NCI-H774 (cell line): ENCODE results near the gene PPP5C.
"Not testable (repeated sequence)": the region's sequence is repeated elsewhere in the genome, so short reads cannot be mapped to it uniquely, and the experiment has no call there.

ENCODE experiments used
- DNase-seq: peaks from one replicate; lab custom pipeline; 2025; lab: John Stamatoyannopoulos, UW

PPP5C gene, protein sequence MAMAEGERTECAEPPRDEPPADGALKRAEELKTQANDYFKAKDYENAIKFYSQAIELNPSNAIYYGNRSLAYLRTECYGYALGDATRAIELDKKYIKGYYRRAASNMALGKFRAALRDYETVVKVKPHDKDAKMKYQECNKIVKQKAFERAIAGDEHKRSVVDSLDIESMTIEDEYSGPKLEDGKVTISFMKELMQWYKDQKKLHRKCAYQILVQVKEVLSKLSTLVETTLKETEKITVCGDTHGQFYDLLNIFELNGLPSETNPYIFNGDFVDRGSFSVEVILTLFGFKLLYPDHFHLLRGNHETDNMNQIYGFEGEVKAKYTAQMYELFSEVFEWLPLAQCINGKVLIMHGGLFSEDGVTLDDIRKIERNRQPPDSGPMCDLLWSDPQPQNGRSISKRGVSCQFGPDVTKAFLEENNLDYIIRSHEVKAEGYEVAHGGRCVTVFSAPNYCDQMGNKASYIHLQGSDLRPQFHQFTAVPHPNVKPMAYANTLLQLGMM

DNA sequence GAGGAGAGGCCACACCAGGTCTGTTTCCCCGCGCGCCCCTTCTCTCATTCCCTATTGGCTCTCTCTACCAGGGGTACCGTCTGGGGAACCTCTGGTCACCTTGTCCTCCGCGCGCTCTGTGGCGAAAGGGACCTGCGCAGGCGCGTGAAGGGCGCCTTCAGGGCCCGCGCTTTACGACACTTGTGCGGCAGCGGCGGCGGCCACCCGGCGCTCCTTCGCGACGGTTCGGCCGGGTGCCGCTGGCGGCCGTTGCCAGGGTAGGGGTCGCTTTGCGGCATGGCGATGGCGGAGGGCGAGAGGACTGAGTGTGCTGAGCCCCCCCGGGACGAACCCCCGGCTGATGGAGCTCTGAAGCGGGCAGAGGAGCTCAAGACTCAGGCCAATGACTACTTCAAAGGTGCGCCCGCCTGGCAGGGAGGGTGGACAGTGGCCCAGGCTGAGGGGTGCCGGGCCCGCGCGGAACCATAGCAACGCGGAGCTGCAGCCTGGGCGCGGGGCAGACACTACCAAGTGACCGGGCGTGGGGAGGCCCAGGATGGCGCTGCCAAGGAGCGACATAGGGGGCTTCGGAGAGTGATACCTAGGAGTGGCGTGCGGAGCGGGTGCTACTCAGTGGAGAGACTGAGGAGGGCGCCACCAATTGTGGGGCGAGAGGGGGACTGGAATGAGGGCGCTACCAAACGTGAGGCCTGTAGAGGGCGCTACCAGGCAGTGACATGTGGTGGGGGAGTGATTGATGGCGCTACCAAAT, at the start of gene PPP5C:
Gene PPP5C, plus strand, starts transcription at position 267 of the 751 bp plus-strand sequence. Its CDS starts 10 bp downstream, at position 277.
- peak; percentile 97 for DNase-seq

DNA sequence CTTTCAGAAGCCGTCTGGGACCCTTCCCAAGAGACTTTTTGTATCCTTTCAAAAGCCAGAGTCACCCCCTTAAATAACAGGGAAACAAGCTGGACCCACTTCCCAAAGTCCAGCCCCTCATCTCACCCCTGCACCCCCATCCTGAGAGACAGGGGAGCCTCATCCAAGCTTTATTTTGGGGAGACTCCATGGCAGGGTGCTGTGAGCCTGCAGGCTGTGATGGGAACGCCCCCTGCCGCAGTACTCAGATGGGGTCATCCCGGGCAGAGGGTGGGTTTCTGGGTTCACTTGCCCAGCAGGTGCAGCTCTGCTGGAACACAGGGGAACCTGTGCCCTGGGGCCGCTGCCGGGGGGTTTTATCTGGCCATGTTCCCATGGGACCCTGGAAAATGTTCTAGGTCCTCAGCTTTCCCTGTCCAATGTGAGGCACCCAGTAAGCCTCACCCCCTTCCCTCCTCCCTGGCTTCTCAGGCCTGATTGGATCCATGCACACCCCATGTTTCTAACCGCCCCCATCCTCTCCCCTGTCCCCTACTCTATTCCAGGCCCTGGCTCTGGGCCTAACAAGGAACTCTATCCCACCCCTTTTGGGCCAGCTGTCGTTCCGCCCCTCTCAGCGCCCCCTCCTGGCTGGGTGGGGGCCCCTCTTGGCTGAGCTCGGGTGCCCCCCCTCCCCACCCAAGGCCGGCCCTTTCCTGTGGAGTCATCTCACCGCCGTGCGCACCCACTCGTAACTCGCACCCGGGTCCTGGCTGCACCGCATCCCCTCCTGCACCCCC, 49.0 kb upstream of the PPP5C start:
- no peak for DNase-seq

DNA sequence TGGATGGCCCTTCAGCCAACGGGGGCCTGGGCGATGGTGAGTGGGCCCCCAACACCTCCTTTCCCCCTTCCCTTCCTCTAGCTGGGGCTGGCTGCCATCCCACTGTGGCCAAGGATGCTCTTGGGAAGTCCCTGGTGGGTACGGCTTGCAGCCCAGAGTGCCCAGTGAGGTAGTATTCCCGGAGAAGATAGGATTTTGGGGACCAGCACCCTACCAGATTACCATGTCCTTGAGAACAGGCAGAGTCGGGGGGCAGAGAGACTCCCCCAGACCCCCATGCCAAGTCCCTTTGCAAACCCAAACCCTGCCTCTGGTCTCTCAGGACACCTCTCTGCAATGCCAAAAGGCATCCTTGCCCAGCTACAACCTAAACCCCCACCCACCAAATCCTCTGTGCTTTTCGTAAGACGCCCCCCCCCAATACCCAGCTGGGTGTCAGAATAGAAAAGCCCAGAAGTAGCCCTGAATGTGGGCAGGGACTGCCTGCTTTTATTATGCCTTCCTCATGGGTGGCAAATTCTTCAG, 48.3 kb upstream of the PPP5C start:
- no peak for DNase-seq

DNA sequence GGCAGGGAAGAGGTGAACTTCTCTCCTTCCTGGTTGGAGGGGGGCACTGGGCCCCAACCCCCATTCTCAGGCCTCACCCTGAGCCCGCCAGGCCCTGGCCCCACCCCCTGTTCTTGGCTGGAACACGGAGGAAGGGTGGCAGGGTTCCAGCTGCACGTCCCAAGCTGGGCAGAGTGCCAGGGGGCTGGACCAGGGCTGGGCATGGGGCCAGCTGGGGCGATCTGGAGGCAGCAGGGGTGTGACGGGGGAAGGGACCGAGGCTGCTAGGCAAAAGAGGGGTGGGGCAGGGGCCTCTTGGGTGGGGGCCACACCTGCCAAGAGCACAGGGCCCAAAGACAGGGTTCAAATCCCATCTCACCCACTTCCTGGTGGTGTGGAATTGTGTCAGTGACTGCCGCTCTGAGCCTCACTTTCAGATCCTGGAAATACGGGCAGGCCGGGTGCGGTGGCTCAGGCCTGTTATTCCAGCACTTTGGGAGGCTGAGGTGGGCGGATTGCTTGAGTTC, 47.8 kb upstream of the PPP5C start:
- peak; percentile 88 for DNase-seq

DNA sequence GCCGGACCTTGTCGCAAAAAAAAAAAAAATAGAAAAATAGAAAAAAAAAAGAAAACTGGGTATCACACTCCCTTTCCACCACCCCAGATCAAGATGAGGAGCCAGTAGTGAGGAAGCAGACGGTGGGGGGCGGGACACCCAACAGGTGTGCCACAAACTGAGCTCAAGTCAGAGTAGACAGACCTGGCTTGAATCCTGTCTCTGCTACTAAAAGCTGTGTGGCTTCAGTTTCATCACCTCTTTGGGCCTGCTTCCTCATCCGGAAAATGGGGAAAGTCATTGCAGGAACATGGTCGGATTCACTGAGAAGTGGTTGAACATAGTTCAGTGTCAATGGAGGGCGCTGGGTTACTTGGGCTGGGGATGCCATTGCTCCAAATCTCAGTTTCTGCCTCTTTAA, 47.2 kb upstream of the PPP5C start:
- no peak for DNase-seq

DNA sequence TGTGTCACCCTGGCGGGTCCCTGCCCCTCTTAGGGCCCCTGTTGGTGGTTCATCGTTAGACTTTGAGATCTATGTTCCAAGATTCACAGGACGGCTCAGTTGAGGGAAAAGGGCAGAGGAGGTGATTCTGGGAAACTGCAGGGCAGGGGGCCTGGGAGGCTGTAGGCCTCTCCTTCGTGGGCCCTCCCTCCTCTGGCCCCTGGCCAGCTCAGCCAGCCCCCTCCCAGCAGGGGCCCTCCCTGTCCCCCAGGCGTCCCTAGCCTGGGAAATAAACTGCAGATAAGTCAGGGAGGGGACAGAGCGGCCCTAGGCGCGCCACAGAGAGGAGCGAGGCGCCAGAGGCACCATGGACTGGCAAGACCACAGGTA, 43.6 kb upstream of the PPP5C start:
- DNase-seq: no peak

DNA sequence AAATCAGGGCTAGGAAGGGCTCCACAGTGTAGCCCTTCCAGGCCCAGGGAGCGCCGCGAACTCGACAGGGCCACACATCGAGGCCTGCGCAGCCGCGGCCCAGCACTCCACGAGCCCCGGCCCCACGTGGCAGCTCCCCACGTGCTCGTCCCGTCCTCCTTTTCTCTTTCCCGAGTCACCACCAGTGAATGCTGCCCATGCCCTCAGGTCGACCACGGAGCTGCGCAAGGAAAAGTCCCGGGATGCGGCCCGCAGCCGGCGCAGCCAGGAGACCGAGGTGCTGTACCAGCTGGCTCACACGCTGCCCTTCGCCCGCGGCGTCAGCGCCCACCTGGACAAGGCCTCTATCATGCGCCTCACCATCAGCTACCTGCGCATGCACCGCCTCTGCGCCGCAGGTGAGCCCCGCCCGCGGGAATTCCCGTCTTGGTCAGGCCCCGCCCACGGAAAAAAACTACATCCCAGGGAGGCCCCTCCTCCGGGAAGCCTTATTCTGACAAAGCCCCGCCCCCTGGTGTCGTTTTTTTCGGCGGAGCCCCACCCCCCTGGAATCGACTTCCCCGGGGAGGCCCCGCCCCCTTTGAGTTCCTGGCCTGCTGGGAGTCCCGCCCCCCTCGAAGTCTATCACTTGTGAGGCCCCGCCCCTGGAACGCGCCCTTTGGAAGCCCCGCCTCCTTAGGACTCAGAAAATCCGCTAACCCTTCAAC, 43.0 kb upstream of the PPP5C start:
- no peak for DNase-seq

DNA sequence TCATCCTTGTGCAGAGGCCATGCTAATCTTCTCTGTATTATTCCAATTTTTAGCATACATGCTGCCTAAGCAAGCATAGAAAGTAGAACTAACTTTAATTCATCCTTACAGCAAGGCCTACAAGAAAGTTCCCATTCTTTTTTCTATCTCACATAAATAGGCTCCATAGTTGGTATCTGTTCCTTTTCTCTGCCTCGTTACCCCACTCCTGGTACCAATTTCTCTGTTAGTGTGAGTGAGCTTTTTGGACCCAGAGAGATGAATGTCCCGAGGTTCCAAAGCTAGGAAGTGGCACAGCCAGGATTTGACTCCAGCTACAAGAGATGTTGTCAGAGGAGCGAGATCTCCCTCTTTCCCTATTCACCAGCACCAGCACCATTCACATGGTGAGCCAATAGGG, 40.4 kb upstream of the PPP5C start:
- DNase-seq: no peak

DNA sequence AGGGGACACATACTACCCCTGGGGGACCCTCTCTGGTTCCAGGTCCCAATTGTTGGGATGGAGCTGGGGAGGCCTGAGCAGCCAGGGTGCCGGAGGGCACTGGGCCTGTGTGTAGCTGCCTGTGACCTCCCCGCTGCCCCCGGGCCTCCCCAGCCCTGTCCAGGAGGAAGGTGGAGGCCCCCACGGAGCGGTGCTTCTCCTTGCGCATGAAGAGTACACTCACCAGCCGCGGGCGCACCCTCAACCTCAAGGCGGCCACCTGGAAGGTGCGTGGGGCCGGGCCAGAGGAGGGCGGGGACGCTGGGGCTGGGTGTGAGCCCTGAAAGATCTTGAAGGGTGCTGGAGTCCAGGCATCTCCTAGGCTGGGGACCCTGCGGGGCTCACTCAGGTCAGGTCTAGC, 38.4 kb upstream of the PPP5C start:
- no peak for DNase-seq

DNA sequence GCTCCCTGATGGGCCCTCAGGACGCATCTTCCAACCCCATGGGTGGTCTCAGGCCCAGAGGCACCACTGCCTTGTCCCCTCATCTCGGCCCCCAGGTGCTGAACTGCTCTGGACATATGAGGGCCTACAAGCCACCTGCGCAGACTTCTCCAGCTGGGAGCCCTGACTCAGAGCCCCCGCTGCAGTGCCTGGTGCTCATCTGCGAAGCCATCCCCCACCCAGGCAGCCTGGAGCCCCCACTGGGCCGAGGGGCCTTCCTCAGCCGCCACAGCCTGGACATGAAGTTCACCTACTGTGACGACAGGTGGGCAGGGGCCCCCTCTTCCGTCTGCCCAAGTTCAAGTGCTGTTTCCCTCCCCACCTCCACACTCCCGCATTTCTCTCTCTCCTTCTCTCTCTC, 37.8 kb upstream of the PPP5C start:
- no peak for DNase-seq

DNA sequence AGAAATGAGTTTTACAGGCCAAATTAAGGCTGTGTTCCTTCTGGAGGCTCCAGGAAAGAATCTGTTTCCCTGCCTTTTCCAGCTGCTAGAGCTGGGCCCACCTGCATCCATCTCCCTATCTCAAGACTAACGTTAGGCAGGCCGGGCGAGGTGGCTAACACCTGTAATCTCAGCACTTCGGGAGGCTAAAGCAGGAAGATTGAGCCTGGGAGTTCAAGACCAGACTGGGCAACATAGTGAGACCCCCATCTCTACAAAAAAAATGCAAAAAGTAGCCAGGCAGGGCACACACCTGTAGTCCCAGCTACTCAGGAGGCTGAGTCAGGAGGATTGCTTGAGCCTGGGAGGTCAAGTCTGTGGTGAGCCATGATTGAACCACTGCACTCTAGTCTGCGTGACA, 35.4 kb upstream of the PPP5C start:
- DNase-seq: no peak

DNA sequence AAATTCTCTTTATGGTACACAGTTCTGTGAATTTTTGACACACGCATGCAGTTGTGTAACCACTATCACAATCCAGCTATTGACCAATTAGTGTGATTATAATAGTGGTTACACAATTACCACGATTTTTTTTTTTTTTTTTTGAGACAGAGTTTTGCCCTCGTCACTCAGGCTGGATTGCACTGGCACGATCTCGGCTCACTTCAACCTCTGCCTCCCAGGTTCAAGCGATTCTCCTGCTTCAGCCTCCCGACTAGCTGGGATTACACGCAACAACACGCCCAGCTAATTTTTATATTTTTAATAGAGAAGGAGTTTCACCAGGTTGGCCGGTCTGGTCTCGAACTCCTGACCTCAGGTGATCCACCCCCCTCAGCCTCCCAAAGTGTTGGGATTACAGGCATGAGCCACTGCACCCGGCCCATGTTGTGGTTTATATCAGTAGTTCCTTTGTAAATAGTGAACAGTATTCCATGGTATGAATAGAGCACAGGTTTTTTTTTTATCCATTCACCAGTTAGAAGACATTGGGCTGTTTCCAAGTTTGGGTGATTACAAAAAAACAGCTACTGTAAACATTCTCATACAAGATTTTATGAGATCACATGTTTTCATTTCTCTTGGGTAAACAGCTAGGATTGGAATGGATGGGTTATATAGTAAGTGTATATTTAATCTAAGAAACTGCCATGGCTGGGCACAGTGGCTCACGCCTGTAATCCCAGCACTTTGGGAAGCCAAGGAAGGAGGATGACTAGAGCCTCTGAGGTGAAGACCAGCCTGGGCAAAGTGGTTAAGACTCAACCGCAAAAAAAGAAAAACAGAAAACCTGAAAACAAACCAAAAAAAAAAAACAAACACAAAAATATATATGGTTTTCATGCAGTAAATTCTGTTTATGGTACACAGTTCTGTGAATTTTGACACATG, 33.1 kb upstream of the PPP5C start:
- DNase-seq: peak; percentile 43

DNA sequence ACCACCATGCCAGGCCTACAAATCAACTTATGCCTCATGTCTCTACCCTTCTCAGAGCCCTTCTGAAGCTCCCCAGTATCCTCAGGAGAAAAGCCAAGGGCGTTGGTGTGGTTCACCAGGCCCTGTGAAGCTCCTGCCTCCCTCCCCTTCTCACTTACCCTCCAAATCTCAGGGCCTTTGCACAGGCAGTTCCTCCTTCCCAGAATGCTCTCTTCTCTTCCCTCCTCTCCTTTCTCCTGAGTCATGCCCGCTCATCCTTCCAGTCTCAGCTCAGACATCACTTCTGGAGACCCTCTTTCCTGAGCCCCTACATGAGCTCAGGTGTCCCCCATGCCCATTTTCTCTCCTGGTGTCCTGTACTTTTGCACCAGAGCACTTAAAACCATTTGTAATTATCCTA, 29.5 kb upstream of the PPP5C start:
- DNase-seq: no peak

DNA sequence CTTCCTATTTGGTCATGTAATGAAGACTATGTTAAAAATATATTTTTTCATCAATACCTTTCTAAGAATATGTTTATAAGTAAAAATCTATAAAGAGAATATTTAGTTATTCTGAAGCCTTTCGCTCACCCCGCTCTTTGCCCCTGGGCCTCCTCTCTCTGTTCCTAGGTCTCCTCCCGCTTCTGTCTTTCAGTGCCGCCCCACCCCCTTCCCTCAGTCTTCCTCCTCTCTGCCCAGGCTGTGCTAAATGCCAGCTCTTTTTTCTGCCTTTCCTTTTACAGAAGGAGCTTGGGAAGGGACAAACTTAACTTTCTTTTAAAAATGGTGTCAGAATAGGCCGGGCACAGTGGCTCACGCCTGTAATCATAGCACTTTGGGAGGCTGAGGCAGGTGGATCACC, 27.3 kb upstream of the PPP5C start:
- DNase-seq: no peak

DNA sequence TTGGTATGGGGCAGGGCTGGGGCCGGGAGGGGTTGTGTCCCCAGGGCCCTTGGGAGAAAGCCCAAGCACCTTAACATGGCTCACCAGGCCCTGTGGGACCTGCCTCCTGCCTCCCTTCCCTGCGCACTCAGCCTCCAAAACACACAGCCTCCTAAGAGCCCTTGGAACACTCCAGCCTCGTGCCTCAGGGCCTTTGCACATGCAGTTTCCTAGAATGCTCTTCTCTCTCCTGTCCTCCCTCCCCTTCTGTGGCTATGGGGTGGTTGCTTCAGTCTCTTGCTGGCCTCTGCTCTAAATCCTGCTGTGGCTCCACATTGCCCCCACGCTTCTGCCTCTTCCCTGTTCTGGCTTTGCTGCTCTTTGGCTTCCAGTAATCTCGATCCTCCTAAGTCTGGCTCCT, 26.3 kb upstream of the PPP5C start:
- DNase-seq: no peak

DNA sequence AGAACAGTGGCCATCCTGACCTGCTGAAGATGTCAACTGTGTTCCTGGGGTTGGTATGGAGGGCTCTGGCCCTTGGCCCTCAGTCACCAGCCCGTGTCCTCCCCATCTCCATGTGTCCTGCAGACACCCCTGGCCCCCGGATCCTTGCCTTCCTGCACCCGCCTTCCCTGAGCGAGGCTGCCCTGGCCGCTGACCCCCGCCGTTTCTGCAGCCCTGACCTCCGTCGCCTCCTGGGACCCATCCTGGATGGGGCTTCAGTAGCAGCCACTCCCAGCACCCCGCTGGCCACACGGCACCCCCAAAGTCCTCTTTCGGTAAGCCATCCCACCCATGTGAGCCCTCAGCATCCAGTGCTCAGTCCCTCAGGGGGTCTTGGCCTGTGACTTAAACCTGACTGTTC, 25.2 kb upstream of the PPP5C start:
- no peak for DNase-seq

DNA sequence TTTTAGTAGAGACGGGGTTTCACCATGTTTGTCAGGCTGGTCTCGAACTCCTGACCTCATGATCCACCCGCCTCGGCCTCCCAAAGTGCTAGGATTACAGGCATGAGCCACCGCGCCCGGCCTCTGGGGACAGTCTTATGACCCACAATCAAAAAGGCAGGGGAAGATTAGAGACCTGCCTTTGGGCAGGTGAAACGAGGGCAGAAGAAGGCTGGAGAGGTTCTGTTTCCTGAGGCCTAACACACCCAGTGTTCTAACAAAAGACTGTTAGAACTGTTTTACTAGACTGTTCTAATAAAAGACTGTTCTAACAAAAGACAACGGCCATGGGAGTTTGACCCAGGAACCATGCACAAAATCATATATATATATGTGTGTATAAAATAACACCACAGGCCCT, 23.7 kb upstream of the PPP5C start:
- DNase-seq: not testable (repeated sequence)

DNA sequence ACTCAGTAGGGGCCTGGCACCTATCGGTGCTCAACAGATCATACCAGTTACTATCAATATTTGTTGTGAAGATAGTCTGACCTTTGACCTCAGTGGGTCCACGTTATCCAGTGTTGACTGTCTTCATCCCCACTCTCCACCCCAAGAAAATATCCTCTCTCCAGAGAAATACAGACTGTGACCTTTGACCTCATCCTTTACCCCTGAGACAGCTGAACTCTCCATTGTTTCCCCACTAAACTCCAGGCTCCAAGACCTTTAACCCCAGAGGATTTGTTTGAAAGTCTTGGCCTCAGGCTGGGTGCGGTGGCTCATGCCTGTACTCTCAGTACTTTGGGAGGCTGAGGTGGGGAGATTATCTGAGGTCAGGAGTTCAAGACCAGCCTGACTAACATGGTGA, 22.6 kb upstream of the PPP5C start:
- DNase-seq: no peak

DNA sequence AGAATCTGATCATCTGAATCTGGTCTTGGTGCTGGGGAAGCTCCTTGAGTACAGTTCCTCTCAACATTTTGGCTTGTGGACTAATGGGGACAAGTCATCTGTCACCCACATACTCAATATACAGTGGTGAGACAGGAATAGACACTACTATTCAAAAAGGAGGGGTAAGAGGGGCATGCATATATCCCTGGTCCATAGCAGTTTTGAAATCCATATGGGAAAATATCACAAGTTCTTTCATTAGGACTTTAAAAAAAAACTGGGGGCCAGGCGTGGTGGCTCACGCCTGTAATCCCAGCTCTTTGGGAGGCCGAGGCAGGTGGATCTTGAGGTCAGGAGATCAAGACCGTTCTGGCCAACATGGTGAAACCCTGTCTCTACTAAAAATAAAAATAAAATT, 20.3 kb upstream of the PPP5C start:
- no peak for DNase-seq

DNA sequence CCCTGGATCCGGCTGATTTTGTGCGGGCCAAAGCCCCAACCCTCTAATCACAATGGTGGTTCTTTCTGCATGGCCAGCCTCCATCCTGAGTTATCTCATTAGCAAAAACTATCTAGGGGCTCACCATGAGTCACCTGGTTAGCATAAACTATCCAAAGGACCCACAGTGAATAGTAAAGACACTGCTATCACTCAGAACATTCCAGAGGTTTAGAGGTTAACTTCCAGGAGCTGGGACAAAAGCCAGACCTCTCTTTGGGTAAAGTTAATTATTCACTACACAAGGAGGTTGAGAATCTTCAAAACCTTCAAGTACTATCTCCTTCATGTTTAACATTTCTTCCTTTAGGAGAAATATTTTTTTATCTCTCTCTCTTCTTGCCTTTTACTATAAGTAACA, 18.8 kb upstream of the PPP5C start:
- DNase-seq: no peak
